Prostate gland (tissue), 2 donors: ENCODE data around the gene EHBP1.

Experiments
- CTCF ChIP-seq, 4 experiments: fragments of 200-600 bp in 2 of 4; fragments of 450-650 bp in 2 of 4; sonication (generic) in 2 of 4; IDR thresholded peaks; 1 replicate in 3 of 4; 2 replicates in 1 of 4; pipeline ENCODE4 v1.5.1; 2016 to 2019; ENCODE audit warnings: antibody characterized with exemption in 4 of 4, mild to moderate bottlenecking in 2 of 4, moderate library complexity in 2 of 4
- POLR2A ChIP-seq: fragments of 450-650 bp; IDR thresholded peaks from one replicate; pipeline ENCODE4 v1.6.1; 2016; ENCODE audit warnings: antibody characterized with exemption, mild to moderate bottlenecking

DNA sequence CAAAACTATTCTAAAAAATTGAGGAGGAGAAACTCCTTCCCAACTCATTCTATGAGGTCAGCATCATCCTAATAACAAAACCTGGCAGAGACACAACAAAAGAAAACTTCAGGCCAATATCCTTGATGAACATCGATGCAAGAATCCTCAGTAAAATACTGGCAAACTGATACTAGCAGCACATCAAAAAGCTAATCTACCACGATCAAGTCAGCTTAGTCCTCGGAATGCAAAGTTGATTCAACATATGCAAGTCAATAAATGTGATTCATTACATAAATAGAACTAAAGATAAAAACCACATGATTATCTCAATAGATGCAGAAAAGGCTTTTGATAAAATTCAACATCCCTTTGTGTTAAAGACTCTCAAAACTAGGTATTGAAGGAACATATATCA lies 63.1 kb downstream of the EHBP1 start:
- TF ChIP-seq CTCF (IDR thresholded peaks at IDR 0.05) (no peak), POLR2A (no peak)
